Brain microvascular endothelial cell (primary cell): ENCODE results near the gene SAMD14.

Source experiments
- DNase-seq: peaks from one replicate; pipeline ENCODE4 v3.0.0-alpha.2; 2020
- H3K27ac ChIP-seq: fragments of 250-450 bp; sonication (Bioruptor Pico); 2 replicates; pipeline ENCODE4 v1.5.1; 2020; ENCODE audit warnings: mild to moderate bottlenecking, moderate library complexity
- H3K27me3 ChIP-seq: fragments of 250-450 bp; sonication (Bioruptor Pico); replicated peaks from 2 replicates; pipeline ENCODE4 v1.5.1; 2020; ENCODE audit warnings: mild to moderate bottlenecking
- H3K36me3 ChIP-seq: fragments of 250-450 bp; sonication (Bioruptor Pico); replicated peaks from 2 replicates; pipeline ENCODE4 v1.5.1; 2020; ENCODE audit warnings: mild to moderate bottlenecking
- H3K4me3 ChIP-seq: 2 replicates; pipeline ENCODE4 v1.5.1; 2011; ENCODE audit warnings: low read depth, mild to moderate bottlenecking, control low read depth, low read length, moderate library complexity
- in situ Hi-C: cut with HindIII; loops from 2 replicates; pipeline ENCODE4 v1.10.0; 2017; ENCODE audit warnings: low sequenced_read_pairs, low pct_ligation_motif_present
- TF ChIP-seq, protein P1 (sequence below): IDR thresholded peaks from 2 replicates; pipeline ENCODE4 v1.5.1; 2011; ENCODE audit warnings: low read depth, mild to moderate bottlenecking, moderate library complexity, low read length, control low read depth, inconsistent platforms; ENCODE audit errors: missing control alignments

The SAMD14 gene

DNA sequence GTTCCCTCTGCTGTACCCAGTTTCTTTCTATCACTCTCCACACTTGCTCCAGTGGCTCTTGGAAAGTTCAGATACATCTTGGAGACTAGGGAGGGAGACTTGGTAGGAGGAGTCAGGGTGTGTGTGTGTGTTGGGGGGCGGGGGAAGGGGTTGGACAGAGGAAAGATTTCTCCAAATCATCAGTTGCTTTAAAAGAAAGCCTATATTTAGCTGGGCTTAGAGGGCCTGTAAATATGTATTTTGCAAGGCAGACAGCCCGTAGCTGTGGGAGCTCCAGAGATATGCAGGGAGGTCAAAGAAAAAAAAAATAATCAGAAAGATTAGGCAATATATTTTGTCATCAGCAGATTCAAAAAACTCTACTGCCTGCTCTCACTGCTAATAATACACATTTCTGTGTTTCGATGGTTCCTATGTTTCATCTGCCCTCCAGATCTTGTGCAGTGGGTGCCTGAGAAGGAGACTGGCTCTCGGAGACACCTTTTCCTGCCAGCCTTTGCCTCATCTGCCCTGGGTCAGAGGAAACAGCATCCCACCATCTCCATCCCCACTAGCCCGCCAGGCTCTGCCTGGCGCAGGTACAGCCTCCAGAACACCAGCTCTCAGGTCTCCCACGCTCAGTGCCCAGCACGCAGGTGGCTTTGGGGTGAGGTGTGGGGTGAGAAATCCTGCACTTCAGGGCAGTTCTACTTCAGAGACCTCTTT lies 25.3 kb upstream of the SAMD14 start:
- H3K36me3 ChIP-seq: no peaks in the 10 kb centered on the region
- no peak overlapping the region for H3K4me3 ChIP-seq
- no peak overlapping the region for H3K27ac ChIP-seq
- TF ChIP-seq, protein P1, sequence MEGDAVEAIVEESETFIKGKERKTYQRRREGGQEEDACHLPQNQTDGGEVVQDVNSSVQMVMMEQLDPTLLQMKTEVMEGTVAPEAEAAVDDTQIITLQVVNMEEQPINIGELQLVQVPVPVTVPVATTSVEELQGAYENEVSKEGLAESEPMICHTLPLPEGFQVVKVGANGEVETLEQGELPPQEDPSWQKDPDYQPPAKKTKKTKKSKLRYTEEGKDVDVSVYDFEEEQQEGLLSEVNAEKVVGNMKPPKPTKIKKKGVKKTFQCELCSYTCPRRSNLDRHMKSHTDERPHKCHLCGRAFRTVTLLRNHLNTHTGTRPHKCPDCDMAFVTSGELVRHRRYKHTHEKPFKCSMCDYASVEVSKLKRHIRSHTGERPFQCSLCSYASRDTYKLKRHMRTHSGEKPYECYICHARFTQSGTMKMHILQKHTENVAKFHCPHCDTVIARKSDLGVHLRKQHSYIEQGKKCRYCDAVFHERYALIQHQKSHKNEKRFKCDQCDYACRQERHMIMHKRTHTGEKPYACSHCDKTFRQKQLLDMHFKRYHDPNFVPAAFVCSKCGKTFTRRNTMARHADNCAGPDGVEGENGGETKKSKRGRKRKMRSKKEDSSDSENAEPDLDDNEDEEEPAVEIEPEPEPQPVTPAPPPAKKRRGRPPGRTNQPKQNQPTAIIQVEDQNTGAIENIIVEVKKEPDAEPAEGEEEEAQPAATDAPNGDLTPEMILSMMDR: no peak
- in situ Hi-C loops: no loop called here
- no peak for DNase-seq
- H3K27me3 ChIP-seq: no peaks in the 10 kb centered on the region

GRCh38 chr17:50154604-50155003 lies 24.6 kb upstream of the SAMD14 start:
- no peaks in the 10 kb centered on the region for H3K27me3 ChIP-seq
- no peak for DNase-seq
- H3K36me3 ChIP-seq: no peaks in the 10 kb centered on the region
- H3K27ac ChIP-seq: no peak overlapping the region
- in situ Hi-C loops: no loop called here
- TF ChIP-seq, protein P1: no peak
- H3K4me3 ChIP-seq: no peak overlapping the region

DNA sequence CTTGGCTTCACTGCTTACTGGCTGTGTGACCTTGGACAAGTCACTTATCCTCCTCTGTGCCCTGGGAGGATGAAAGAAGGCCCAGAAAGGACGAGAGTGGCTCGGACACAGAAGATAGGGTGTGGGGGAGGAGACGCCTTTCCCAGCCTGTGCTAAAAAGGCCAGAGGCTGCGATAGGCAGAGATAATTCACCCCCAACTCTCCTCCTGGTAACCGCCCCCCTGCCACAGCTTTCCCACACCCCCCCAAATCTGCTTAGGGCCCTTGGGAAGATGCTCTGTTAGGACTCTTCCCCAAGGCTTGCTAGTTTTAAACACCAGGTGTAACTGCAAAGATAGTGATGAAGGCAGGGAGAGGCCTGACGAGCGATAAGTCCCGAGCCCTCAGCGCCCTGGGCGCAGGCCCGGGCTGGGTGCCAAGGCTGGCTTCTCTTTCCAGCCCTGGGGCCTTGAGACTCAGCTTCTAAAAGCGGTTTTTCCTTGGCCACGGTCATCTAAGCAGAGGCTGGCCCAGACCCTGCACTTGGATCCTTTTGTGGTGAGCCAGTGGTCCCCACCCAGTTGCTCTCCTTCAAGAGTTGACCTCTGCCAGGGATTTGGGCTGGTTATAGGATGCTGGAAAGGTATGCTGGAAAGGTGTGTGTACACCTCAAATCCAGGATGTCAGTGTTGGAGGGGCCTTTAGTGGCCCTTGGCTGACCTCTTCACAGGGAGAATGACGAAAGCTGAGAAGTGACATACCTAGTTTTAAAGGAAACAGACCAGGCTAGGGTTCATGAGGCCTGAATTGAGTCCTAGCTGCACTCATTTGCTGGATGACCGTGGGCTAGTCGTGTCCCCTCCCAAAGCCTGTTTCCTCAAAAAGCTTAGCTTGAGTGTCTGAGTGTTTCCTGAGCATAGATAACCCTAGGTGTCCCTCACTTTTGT lies 24.0 kb upstream of the SAMD14 start:
- no peak overlapping the region for H3K27ac ChIP-seq
- no peaks in the 10 kb centered on the region for H3K36me3 ChIP-seq
- H3K4me3 ChIP-seq: no peak overlapping the region
- H3K27me3 ChIP-seq: no peaks in the 10 kb centered on the region
- TF ChIP-seq, protein P1: no peak
- in situ Hi-C loops: no loop called here
- no peak for DNase-seq

DNA sequence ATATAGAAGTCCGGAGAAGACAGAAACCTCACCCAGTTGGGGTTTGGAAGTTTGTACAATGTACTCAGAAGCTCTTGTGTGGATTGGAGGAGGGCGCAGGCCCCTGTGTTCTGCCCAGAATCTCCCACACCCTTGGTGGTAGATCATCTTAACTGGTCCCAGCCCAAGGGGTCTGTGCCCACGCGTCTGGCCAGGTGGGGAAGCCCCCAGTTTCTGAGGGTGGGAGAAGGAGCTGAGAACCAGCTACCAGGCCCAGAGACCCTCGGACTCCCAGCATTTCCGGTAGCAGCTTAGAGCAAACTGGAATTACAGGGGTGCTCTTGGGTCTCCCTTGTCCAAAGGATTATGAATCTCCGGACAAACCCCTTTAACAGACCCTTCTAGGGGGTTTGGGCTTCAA lies 22.8 kb upstream of the SAMD14 start:
- DNase-seq: no peak
- TF ChIP-seq, protein P1: no peak
- no peaks in the 10 kb centered on the region for H3K36me3 ChIP-seq
- H3K27ac ChIP-seq: no peak overlapping the region
- no peaks in the 10 kb centered on the region for H3K27me3 ChIP-seq
- in situ Hi-C loops: no loop called here
- H3K4me3 ChIP-seq: no peak overlapping the region

DNA sequence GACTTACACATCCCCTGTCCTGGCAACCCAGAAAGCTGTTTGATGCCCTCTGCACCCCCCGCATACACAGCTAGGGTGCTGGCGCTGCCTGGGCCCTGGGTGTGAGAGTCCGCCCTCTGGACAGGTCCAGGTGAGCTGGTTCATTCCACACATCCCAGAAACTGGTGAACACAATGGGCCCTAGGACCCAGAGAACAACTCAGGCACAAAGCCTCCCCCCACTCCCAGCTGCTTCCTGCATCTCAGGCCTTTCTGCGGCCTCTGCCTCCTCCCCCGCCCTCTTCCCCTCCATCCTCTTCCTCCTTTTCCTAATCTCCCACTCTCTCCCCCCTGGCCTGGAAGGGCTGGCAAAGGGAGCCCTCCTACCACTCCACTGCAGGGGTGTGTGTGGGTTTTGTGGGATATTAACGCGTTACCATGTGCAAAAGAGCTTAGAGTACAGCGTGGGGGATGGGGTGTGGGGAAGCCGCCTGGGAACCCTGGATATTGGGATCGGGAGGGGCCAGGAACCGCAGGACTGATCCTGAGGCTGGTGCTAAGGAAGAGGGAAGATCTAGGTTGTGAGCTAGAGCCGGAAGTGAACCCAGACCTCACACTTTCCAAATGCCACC lies 22.1 kb upstream of the SAMD14 start:
- H3K36me3 ChIP-seq: no peaks in the 10 kb centered on the region

More for the DNA sequence above, 22.1 kb upstream of the SAMD14 start:
- H3K27me3 ChIP-seq: no peaks in the 10 kb centered on the region
- H3K27ac ChIP-seq: peak overlapping the region; percentile 42
- in situ Hi-C loops: no loop called here
- peak; percentile 87 for DNase-seq
- TF ChIP-seq, protein P1: no peak
- peak overlapping the region; percentile 81 for H3K4me3 ChIP-seq
